Activated naive CD4-positive, alpha-beta T cell treated with anti-CD3 and anti-CD28 coated beads, Interleukin-2, amount 10 ng/mL, durations not matched to agents 7 days and 5 days (primary cell): ENCODE data around the gene PPHLN1.
"Not testable (repeated sequence)": the region's sequence is repeated elsewhere in the genome, so short reads cannot be mapped to it uniquely, and the experiment has no call there.

Experiments
- CTCF ChIA-PET: fragments of 350-600 bp; sonication (Branson Sonifier 250); formaldehyde crosslinking; loops from one replicate; lab custom pipeline; 2021; ENCODE audit warnings: antibody characterized with exemption; lab: Charles Lee
- DNase-seq: peaks from one replicate; pipeline ENCODE4 v3.0.0-alpha.2; 2020
- H3K27ac Mint-ChIP-seq: one replicate; pipeline ENCODE4 v1.8.0; 2021; ENCODE audit warnings: mild to moderate bottlenecking, moderate library complexity, mixed read lengths
- H3K27me3 Mint-ChIP-seq: one replicate; pipeline ENCODE4 v1.8.0; 2021; ENCODE audit warnings: mild to moderate bottlenecking, mixed read lengths
- H3K36me3 Mint-ChIP-seq: one replicate; pipeline ENCODE4 v1.8.0; 2021; ENCODE audit warnings: mixed read lengths
- H3K4me1 Mint-ChIP-seq: one replicate; pipeline ENCODE4 v1.8.0; 2021; ENCODE audit warnings: mixed read lengths
- H3K4me3 Mint-ChIP-seq: one replicate; pipeline ENCODE4 v1.8.0; 2021; ENCODE audit warnings: mild to moderate bottlenecking, moderate library complexity, mixed read lengths
- H3K9me3 Mint-ChIP-seq: one replicate; pipeline ENCODE4 v1.8.0; 2021; ENCODE audit warnings: mixed read lengths

The PPHLN1 gene

DNA sequence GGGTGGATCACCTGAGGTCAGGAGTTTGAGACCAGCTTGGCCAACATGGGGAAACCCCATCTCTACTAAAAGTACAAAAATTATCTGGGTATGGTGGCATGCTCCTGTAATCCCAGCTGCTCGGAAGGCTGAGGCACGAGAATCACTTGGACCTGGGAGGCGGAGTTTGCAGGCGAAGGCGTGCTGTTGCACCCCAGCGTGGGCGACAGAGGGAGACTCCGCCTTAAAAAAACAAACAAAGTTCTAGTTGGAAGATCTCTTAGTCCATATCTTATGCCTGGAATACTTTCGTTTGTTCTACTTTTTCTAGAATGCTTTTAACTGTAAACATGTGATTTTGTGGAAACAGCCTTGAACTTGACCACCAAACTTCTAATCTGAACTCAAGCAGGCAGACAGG, 38.7 kb downstream of the PPHLN1 start:
- peaks cover 28% of the 10 kb centered on the region for H3K36me3 Mint-ChIP-seq
- CTCF ChIA-PET: no interaction called here
- H3K4me1 Mint-ChIP-seq: peaks cover 12% of the 10 kb centered on the region
- H3K9me3 Mint-ChIP-seq: no peaks in the 10 kb centered on the region
- H3K27ac Mint-ChIP-seq: no peak overlapping the region
- DNase-seq: no peak
- no peaks in the 10 kb centered on the region for H3K27me3 Mint-ChIP-seq
- no peak overlapping the region for H3K4me3 Mint-ChIP-seq

DNA sequence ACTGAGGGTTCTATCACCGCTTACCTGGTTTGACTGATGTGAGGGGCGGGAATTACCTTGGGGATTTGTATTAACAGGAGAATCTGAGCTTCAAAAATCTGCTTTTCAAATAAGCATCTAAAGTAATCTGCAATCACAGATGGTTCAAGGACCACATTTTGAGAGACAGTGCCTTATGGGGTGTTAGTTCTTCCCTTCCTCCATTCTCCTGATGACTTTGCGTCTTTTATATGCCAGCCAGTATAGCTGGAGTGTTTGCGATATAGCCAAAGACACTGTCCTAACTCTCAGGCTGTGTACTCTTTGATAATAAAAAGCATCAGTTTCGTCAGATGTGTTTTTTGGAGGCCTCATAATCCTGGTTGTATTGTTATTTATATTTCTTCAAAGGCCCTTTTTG, 39.5 kb downstream of the PPHLN1 start:
- Mint-ChIP-seq H3K27me3 (no peaks in the 10 kb centered on the region), H3K9me3 (no peaks in the 10 kb centered on the region), H3K36me3 (peaks cover 23% of the 10 kb centered on the region), H3K4me3 (no peak overlapping the region), H3K4me1 (peaks cover 7% of the 10 kb centered on the region), H3K27ac (no peak overlapping the region)
- no peak for DNase-seq
- CTCF ChIA-PET: no interaction called here

DNA sequence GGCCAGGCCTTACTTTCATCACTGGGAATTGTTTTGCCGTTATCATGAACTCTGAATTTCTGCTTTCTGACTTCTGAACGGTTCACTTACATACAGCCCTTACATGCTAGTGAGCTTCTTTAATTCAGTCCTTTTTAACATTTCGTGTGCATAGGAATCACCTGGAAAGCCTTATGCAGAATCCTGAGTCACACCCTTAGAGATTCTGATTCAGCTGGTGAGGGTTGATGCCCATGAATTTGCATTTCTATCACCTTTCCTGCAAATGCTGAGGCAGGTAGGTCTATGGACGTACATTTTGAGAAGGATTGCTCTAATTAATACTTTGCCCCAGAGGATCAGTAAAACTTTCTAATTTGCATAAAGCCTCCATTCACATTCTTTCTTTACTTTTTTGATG, 44.0 kb downstream of the PPHLN1 start:
- Mint-ChIP-seq H3K9me3 (no peaks in the 10 kb centered on the region), H3K27ac (no peak overlapping the region), H3K4me1 (no peaks in the 10 kb centered on the region), H3K4me3 (no peak overlapping the region), H3K27me3 (no peaks in the 10 kb centered on the region), H3K36me3 (no peaks in the 10 kb centered on the region)
- DNase-seq: no peak
- CTCF ChIA-PET: interaction anchor here (0.6 to 2.1 kb wide), 3 partner anchors 14 to 1103 kb away, joined by 3 to 5 read pairs (median 4); no protein-coding TSS in a partner anchor

DNA sequence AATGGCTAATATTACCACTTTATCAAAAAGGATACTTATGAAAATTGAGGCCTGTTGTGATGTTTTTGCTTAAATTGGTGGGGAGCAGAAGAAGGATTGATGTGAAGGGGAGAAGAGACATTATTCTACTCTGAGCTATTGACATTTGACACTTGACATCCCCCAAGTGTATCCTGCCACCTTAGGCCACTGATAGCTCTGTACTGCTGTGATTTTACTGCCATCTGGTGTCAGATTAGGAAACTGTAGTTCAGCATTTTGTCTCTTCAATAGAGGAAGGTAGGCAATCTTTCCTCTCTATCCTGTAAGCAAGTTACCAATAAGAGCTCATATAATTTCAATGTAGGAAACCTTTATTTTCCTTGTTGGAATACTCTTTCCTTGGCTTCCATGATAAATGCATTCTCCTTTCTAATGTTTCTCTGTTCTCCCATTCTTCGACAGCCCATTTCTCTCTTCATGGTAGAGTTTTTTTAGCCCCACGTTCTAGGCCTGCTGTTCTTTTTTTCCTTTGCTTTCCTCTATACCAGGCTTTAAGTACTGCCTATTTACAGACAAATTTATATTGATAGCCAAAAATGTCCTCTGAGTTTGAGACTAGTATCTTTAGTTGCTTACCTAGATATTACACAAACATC, 46.3 kb downstream of the PPHLN1 start:
- H3K9me3 Mint-ChIP-seq: no peaks in the 10 kb centered on the region
- peak; percentile 37 for DNase-seq
- no peak overlapping the region for H3K27ac Mint-ChIP-seq
- peaks cover 8% of the 10 kb centered on the region for H3K36me3 Mint-ChIP-seq
- CTCF ChIA-PET: interaction anchor here (0.6 to 2.1 kb wide), 29 partner anchors 9 to 1004 kb away, joined by 3 to 17 read pairs (median 3); partner anchors contain the start of genes PPHLN1 and ZCRB1
- H3K27me3 Mint-ChIP-seq: no peaks in the 10 kb centered on the region
- H3K4me3 Mint-ChIP-seq: no peak overlapping the region
- H3K4me1 Mint-ChIP-seq: no peaks in the 10 kb centered on the region

DNA sequence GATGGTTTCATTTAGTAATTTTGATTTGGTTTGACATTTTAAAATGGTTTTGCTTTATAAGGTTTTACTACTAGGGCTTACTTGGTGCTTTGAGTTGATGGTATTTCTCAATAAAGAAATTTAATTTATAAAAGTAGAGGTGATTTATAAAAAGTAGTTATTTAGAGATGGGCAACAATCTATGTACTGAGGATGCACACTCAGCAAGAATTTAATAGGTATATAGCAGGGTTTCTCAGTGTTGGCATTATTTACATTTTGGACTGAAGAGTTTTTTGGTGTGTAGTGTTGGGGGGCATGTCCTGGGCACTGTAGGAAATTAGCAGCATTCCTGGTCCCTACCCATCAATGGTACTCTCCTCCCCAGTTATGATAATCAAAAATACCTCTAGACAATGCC, 47.7 kb downstream of the PPHLN1 start:
- Mint-ChIP-seq H3K9me3 (no peaks in the 10 kb centered on the region), H3K4me3 (no peak overlapping the region), H3K36me3 (peaks cover 13% of the 10 kb centered on the region), H3K27me3 (no peaks in the 10 kb centered on the region), H3K27ac (no peak overlapping the region), H3K4me1 (no peaks in the 10 kb centered on the region)
- CTCF ChIA-PET: interaction anchor here (1.0 to 1.2 kb wide), 2 partner anchors 42 to 93 kb away, joined by 3 read pairs; no protein-coding TSS in a partner anchor
- DNase-seq: no peak

DNA sequence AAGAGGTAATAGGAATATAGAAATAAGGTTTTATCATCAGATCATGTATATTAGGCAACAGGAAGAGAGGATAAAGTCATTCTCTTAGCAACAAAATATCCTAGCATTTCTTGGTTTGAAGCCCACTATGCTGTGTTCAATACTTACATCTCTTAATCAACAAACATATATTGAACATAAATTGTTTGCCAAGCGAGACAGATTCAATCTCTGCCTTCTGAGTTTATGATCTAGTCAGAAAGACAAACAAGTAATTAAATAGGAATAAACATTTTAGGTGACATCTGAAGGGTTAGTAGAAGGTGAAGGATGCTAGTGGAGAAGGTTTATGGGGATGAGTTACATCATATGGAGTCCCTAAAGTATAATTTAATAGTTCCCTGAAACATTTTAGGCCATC, 54.8 kb downstream of the PPHLN1 start:
- H3K36me3 Mint-ChIP-seq: peaks cover 28% of the 10 kb centered on the region
- H3K4me3 Mint-ChIP-seq: no peak overlapping the region
- peaks cover 21% of the 10 kb centered on the region for H3K4me1 Mint-ChIP-seq
- no peaks in the 10 kb centered on the region for H3K27me3 Mint-ChIP-seq
- DNase-seq: no peak
- no peaks in the 10 kb centered on the region for H3K9me3 Mint-ChIP-seq
- H3K27ac Mint-ChIP-seq: no peak overlapping the region
- CTCF ChIA-PET: interaction anchor here (0.7 to 1.4 kb wide), 3 partner anchors 8 to 11 kb away, joined by 3 to 6 read pairs (median 4); no protein-coding TSS in a partner anchor

DNA sequence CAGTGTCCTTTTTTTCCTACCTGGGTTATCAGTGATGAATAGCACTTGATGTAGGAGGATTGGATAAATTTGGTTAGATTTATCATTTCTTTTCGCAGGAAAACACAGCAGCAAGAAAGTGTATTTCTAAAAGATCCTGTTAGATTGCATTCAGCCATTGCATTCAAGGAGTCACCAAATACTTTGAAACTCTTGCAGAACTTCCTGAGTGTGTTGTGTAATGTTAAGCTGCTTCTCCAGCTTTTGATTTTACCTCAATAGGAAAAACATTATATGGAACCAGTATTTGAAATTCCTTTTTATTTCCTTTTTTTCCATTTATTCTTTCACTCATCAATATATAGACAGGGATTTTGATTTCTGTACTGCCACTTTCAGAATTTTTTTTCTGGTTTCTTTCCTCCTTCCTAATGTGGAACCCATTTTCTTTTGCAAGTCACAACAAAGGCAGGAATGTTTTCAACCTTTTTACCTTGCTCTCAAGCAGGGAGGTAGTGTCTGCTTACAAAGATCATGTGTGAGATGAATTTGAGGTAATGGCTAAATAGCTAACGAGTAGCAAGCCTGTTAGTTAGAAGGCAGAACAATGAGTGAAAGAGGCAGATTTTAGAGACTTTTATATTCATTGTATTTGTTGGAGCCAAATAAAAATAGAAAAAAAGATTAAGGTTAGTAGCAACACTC, 56.2 kb downstream of the PPHLN1 start:
- no peaks in the 10 kb centered on the region for H3K9me3 Mint-ChIP-seq
- DNase-seq: no peak
- peaks cover 21% of the 10 kb centered on the region for H3K4me1 Mint-ChIP-seq
- H3K4me3 Mint-ChIP-seq: no peak overlapping the region
- CTCF ChIA-PET: interaction anchor here (1.4 kb wide), 1 partner anchor 11 kb away, joined by 6 read pairs; no protein-coding TSS in a partner anchor
- peaks cover 22% of the 10 kb centered on the region for H3K36me3 Mint-ChIP-seq
- no peaks in the 10 kb centered on the region for H3K27me3 Mint-ChIP-seq
- H3K27ac Mint-ChIP-seq: no peak overlapping the region

GRCh38 chr12:42385326-42385841, 59.4 kb downstream of the PPHLN1 start:
- peaks cover 21% of the 10 kb centered on the region for H3K4me1 Mint-ChIP-seq
- CTCF ChIA-PET: interaction anchor here (1.9 to 2.1 kb wide), 2 partner anchors 13 to 14 kb away, joined by 5 to 9 read pairs; no protein-coding TSS in a partner anchor
- H3K36me3 Mint-ChIP-seq: peaks cover 33% of the 10 kb centered on the region
- no peak overlapping the region for H3K4me3 Mint-ChIP-seq
- no peaks in the 10 kb centered on the region for H3K27me3 Mint-ChIP-seq
- DNase-seq: no peak
- H3K27ac Mint-ChIP-seq: no peak overlapping the region
- H3K9me3 Mint-ChIP-seq: no peaks in the 10 kb centered on the region

GRCh38 chr12:42386308-42386707, 60.3 kb downstream of the PPHLN1 start:
- H3K36me3 Mint-ChIP-seq: peaks cover 35% of the 10 kb centered on the region
- no peak for DNase-seq
- no peak overlapping the region for H3K27ac Mint-ChIP-seq
- CTCF ChIA-PET: interaction anchor here (2.1 kb wide), 1 partner anchor 14 kb away, joined by 9 read pairs; no protein-coding TSS in a partner anchor
- H3K4me1 Mint-ChIP-seq: peaks cover 12% of the 10 kb centered on the region
- H3K27me3 Mint-ChIP-seq: no peaks in the 10 kb centered on the region
- H3K9me3 Mint-ChIP-seq: no peaks in the 10 kb centered on the region
- no peak overlapping the region for H3K4me3 Mint-ChIP-seq

- H3K4me1 Mint-ChIP-seq, H3K27ac Mint-ChIP-seq, CTCF ChIA-PET, DNase-seq, H3K27me3 Mint-ChIP-seq, H3K9me3 Mint-ChIP-seq, H3K4me3 Mint-ChIP-seq: not testable (repeated sequence)
- peaks cover 28% of the 10 kb centered on the region for H3K36me3 Mint-ChIP-seq
These were observed 62.1 kb downstream of the PPHLN1 start for GRCh38 chr12:42388086-42388485.

DNA sequence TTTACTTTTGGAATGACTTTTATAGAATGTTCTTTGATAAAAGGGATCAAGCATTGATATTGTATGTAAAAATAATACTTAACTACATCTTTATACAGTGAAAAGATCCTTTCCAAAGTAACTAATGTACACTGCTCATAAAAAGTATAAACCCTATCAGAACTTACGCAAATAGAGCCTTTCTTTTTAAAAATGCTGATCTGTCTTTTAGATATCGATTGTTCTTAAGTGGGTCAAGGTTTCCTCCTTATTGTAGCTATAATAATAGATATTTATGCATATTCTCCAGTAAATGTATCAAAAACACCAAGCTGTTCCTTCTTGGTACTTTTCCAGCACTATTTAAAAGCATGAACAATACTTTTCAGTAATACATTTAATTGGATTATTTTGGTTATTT, 68.5 kb downstream of the PPHLN1 start:
- Mint-ChIP-seq H3K4me3 (no peak overlapping the region), H3K9me3 (no peaks in the 10 kb centered on the region), H3K4me1 (peaks cover 5% of the 10 kb centered on the region), H3K27me3 (no peaks in the 10 kb centered on the region), H3K36me3 (peaks cover 40% of the 10 kb centered on the region), H3K27ac (no peak overlapping the region)
- DNase-seq: no peak
- CTCF ChIA-PET: no interaction called here

- Mint-ChIP-seq H3K27me3 (no peaks in the 10 kb centered on the region), H3K9me3 (no peaks in the 10 kb centered on the region), H3K4me3 (no peak overlapping the region), H3K36me3 (peaks cover 35% of the 10 kb centered on the region), H3K27ac (no peak overlapping the region), H3K4me1 (peaks cover 5% of the 10 kb centered on the region)
- CTCF ChIA-PET: interaction anchor here (0.7 kb wide), 2 partner anchors 85 to 110 kb away, joined by 3 to 4 read pairs; no protein-coding TSS in a partner anchor
- DNase-seq: no peak
These were observed 70.7 kb downstream of the PPHLN1 start for GRCh38 chr12:42396473-42397259.

DNA sequence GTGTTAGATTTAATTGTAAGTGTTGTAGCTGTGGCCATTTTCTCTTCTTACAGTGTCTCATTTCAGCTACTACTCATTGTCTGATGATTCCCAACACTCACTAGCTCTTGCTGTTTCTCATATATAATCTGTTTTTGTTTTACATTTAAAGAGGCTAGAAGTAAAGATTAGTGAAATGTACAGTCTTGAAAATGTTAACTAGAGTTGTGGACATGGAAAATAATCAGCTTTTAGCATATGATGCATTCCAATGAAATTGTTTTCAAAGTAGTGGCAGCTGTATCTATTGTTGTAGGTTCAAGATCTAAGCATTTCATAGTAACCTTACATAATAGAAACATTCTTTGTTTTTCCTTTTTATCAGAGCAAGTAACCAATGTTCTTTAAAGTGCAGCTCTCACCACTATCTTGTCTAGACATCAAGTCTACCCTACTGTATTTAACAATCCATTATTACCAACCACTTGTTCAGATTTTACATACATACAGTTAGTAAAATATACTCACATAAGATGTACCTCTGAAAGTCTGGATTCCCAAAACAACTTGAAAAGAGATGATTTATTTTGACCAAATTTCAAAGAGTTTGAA, 76.9 kb downstream of the PPHLN1 start:
- no peak for DNase-seq
- Mint-ChIP-seq H3K4me3 (no peak overlapping the region), H3K9me3 (no peaks in the 10 kb centered on the region), H3K4me1 (no peaks in the 10 kb centered on the region), H3K27ac (no peak overlapping the region), H3K27me3 (no peaks in the 10 kb centered on the region), H3K36me3 (peaks cover 27% of the 10 kb centered on the region)
- CTCF ChIA-PET: interaction anchor here (0.7 kb wide), 1 partner anchor 380 kb away, joined by 3 read pairs; no protein-coding TSS in a partner anchor
